T1000 (cell line): Measurements from ENCODE around the gene PPP1R10.

Experiments
- DNase-seq: peaks from one replicate; lab custom pipeline; 2025; ENCODE audit warnings: mixed read lengths; lab: John Stamatoyannopoulos, UW

PPP1R10 gene

GRCh38 chr6:30556066-30556905, 60.8 kb downstream of the PPP1R10 start, which contains the start of gene GNL1:
Gene GNL1, minus strand, starts transcription at chr6:30556489. Its CDS starts 286 bp downstream, at chr6:30556203.
- peak; percentile 91 for DNase-seq

- DNase-seq: no peak
Observed at GRCh38 chr6:30555816-30556065, 61.3 kb downstream of the PPP1R10 start.

GRCh38 chr6:30554962-30555815, 61.9 kb downstream of the PPP1R10 start:
- peak; percentile 48 for DNase-seq

- DNase-seq: no peak
Observed at GRCh38 chr6:30554404-30554803, 62.6 kb downstream of the PPP1R10 start.
